Endometrium (tissue), 2 donors: ENCODE measurements around the gene CEL.

ENCODE experiments used
- FAIRE-seq: peaks from 2 replicates; lab custom pipeline; 2012; peaks lifted over from hg19 to GRCh38; lab: Jason Lieb, UNC
- donor health status: control.
- donor health status: control.

Gene CEL

DNA sequence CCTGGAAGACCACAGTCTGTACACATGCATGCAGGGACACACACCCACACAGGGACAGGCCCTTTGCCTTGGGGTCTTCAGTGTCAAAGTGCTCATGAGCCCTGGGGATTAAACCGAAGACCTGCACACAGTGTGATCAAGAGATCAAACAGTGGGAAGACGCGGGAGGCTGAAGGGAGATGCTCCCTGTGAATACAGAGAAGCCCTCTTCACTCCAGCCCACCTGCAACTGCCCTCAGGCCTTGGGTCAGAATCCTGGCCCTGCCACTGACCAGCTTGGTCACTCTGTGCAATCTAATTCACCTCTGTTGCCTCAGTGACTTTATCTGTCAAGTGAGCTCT is 56.4 kb downstream of the CEL start:
- FAIRE-seq: no peak

- FAIRE-seq: no peak
Measured at GRCh38 chr9:133118568-133118967, 56.8 kb downstream of the CEL start.

- FAIRE-seq: no peak
Measured at GRCh38 chr9:133119103-133119845, 57.5 kb downstream of the CEL start.

DNA sequence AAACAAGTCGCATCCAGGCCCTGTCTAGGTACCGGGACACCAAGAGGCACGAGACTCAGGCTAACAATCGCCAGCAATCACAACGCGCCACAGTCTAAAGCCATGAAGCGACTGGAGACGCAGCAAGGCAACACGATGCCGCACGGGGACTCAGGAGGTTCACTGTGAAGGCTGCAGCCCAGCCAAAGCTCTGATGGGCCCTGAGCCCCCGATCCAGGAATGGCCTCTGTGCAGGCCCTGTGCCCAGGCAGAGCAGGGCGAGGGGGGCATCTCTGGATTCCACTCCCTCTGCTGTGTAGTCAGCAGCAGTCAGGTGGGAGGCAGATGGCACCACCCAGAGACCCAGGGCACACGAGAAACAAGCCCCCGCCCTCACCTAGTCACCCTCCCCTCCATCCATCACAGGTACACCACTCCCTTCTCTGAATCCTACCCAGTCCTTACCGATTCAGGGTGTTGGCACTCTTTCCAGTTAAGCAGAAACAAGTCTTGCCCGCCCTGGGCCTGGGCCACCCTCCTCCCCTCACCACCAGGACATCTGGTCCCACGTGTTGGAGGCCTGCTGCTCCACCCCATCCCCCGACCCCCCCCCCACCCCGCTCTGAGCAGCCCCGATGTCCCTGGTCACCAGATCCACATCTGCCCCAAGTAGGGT is 58.2 kb downstream of the CEL start:
- no peak for FAIRE-seq

DNA sequence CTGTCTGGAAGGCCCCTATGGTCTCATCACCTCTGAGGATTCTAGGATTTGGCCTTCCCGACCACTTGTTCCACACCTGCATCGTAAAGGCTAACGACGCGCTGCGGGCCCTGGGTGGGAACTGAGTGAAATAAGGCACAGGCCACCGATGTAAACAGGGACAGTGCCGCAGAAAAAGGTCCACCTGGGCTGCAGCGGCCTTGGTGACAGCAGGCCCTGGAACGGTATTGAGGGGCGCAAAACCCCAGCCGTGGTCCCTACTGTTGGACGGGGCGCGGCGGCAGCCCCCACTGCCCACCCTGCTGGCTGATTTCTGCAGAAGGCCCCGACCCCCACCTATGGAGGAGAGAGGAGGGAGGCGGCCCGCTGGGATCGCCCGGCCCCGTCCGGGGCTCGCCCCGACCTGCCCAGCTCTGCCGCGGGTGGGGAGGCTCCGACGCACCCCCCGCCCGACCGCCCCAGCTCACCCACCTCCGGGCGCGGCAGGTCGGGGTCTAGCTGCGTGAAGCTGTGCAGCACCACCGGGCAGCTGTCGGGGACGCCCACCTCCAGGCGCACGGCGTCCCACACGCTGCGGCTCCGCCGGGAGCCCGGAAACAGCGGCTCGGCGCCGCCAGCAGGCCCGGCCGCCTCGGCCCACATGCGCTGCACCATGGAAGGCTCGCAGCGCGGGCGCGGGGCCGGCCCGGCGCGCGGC is 58.9 kb downstream of the CEL start:
- FAIRE-seq: no peak
